Cardiac muscle cell (in vitro differentiated cells and primary cell): Measurements from ENCODE around the gene ZRANB1. TPM values are rescaled to one million over a fixed set of nuclear protein-coding genes. Genes with fewer than 3 reads are reported as not detected.
A peak's percentile ranks its signal among the peaks of the same experiment; 100 is the strongest.
"Not testable (repeated sequence)": the region's sequence is repeated elsewhere in the genome, so short reads cannot be mapped to it uniquely, and the experiment has no call there.

Experiments used
- DNase-seq, 2 donors: peaks; one replicate each; pipeline versions ENCODE4 v3.0.0 to v3.0.0-alpha.2; 2010 to 2017; ENCODE audit warnings: low read depth in 1 of 2, low spot score in 1 of 2
- H3K27ac ChIP-seq: fragments of 200-600 bp; sonication (generic); 2 replicates; pipeline ENCODE4 v1.5.1; 2016
- H3K27me3 ChIP-seq: fragments of 200-600 bp; sonication (generic); 2 replicates; pipeline ENCODE4 v1.6.0; 2016; ENCODE audit warnings: control low read depth
- H3K36me3 ChIP-seq: fragments of 200-600 bp; sonication (generic); 2 replicates; pipeline ENCODE4 v1.5.1; 2016; ENCODE audit warnings: control low read depth
- H3K4me1 ChIP-seq: fragments of 200-600 bp; sonication (generic); 2 replicates; pipeline ENCODE4 v1.8.1; 2017; ENCODE audit warnings: low read depth, mild to moderate bottlenecking, mixed run types
- H3K4me3 ChIP-seq: fragments of 200-600 bp; sonication (generic); 2 replicates; pipeline ENCODE4 v1.5.1; 2016; ENCODE audit warnings: mild to moderate bottlenecking
- H3K9me3 ChIP-seq: fragments of 200-600 bp; sonication (generic); 2 replicates; pipeline ENCODE4 v1.5.1; 2017; ENCODE audit warnings: low read depth, mild to moderate bottlenecking, control low read depth
- CTCF ChIP-seq: IDR thresholded peaks from 2 replicates; pipeline ENCODE4 v1.5.1; 2012; ENCODE audit warnings: low read depth, mild to moderate bottlenecking, low read length
- polyA plus RNA-seq: library from polyadenylated mRNA; unstranded; fragments of >200 nt; fragmentation: Nextera tagmentation; extraction: Ambion mirVana; gene quantifications from 2 replicates; pipeline ENCODE4 v1.2.1, GENCODE V29; 2016
- total RNA-seq: library from RNA; depleted of rRNA; stranded (reverse); fragments of >200 nt; gene quantifications from 2 replicates; pipeline ENCODE4 v1.2.3, GENCODE V29; 2016

Gene ZRANB1
- total and polyA plus RNA-seq, 2 experiments from 2014 or later = 11.0 to 20.9 TPM

GRCh38 chr10:124911124-124912067, 30.5 kb upstream of the ZRANB1 start:
- DNase-seq = peak in 1 of 2 donors; percentile 83
- Histone ChIP-seq H3K27ac (no peak overlapping the region), H3K4me3 (no peak overlapping the region), H3K27me3 (no peaks in the 10 kb centered on the region), H3K36me3 (no peaks in the 10 kb centered on the region), H3K9me3 (no peaks in the 10 kb centered on the region), H3K4me1 (no peaks in the 10 kb centered on the region)
- TF ChIP-seq CTCF = peak; percentile 20

- H3K9me3 ChIP-seq = no peaks in the 10 kb centered on the region
- no peak overlapping the region for H3K27ac ChIP-seq
- no peak for DNase-seq
- no peak overlapping the region for H3K4me3 ChIP-seq
- H3K36me3 ChIP-seq = no peaks in the 10 kb centered on the region
- H3K4me1 ChIP-seq = no peaks in the 10 kb centered on the region
- no peaks in the 10 kb centered on the region for H3K27me3 ChIP-seq
- no peak for TF ChIP-seq CTCF
Observed at GRCh38 chr10:124912101-124912886, 29.6 kb upstream of the ZRANB1 start.

- TF ChIP-seq CTCF = no peak
- H3K9me3 ChIP-seq = no peaks in the 10 kb centered on the region
- H3K4me3 ChIP-seq = no peak overlapping the region
- DNase-seq = no peak
- H3K27ac ChIP-seq = no peak overlapping the region
- H3K36me3 ChIP-seq = no peaks in the 10 kb centered on the region
- H3K4me1 ChIP-seq = no peaks in the 10 kb centered on the region
- H3K27me3 ChIP-seq = no peaks in the 10 kb centered on the region
Observed at GRCh38 chr10:124913167-124913566, 28.8 kb upstream of the ZRANB1 start.

GRCh38 chr10:124914398-124914797, 27.5 kb upstream of the ZRANB1 start:
- H3K4me3 ChIP-seq, H3K4me1 ChIP-seq, H3K27ac ChIP-seq, H3K36me3 ChIP-seq, DNase-seq, H3K9me3 ChIP-seq, H3K27me3 ChIP-seq: not testable (repeated sequence)

- H3K4me3 ChIP-seq = peak overlapping the region; percentile 45
- H3K9me3 ChIP-seq = no peaks in the 10 kb centered on the region
- no peak for TF ChIP-seq CTCF
- H3K27ac ChIP-seq = peak overlapping the region; percentile 100
- H3K36me3 ChIP-seq = no peaks in the 10 kb centered on the region
- H3K4me1 ChIP-seq = peaks cover 6% of the 10 kb centered on the region
- DNase-seq = peak in 1 of 2 donors; percentile 38
- no peaks in the 10 kb centered on the region for H3K27me3 ChIP-seq
Observed at GRCh38 chr10:124916098-124916584, 25.8 kb upstream of the ZRANB1 start.
